ENCODE data around the gene SMIM7.

Gene SMIM7

GRCh38 chr19:16627928-16628182, 32.1 kb downstream of the SMIM7 start:
- H3K27ac ChIP-seq: peak overlapping the region; percentile 96
- peak; percentile 9; the same call in 1 of the 2 replicates for TF ChIP-seq CTCF (IDR thresholded peaks at IDR 0.05)
- TF ChIP-seq ZFX (IDR thresholded peaks at IDR 0.05; ENCODE audit: borderline replicate concordance): no peak

GRCh38 chr19:16627193-16627927, 32.6 kb downstream of the SMIM7 start:
- no peak for TF ChIP-seq ZFX (IDR thresholded peaks at IDR 0.05; ENCODE audit: borderline replicate concordance)
- no peak for TF ChIP-seq CTCF (IDR thresholded peaks at IDR 0.05)
- H3K27ac ChIP-seq: peak overlapping the region; percentile 96

- peak overlapping the region; percentile 96 for H3K27ac ChIP-seq
- no peak for TF ChIP-seq ZFX (IDR thresholded peaks at IDR 0.05; ENCODE audit: borderline replicate concordance)
- TF ChIP-seq CTCF (IDR thresholded peaks at IDR 0.05): no peak
Measured at GRCh38 chr19:16626796-16627192, 33.1 kb downstream of the SMIM7 start.

GRCh38 chr19:16625163-16625958, 34.6 kb downstream of the SMIM7 start:
- H3K27ac ChIP-seq: no peak overlapping the region
- no peak for TF ChIP-seq CTCF (IDR thresholded peaks at IDR 0.05)
- TF ChIP-seq ZFX (IDR thresholded peaks at IDR 0.05; ENCODE audit: borderline replicate concordance): no peak

- TF ChIP-seq CTCF (IDR thresholded peaks at IDR 0.05) (no peak), ZFX (IDR thresholded peaks at IDR 0.05; ENCODE audit: borderline replicate concordance) (no peak)
- no peak overlapping the region for H3K27ac ChIP-seq
Measured at GRCh38 chr19:16624236-16624635, 35.7 kb downstream of the SMIM7 start.

- TF ChIP-seq CTCF (IDR thresholded peaks at IDR 0.05) (no peak), ZFX (IDR thresholded peaks at IDR 0.05; ENCODE audit: borderline replicate concordance) (no peak)
- H3K27ac ChIP-seq: no peak overlapping the region
Measured at GRCh38 chr19:16623576-16623975, 36.4 kb downstream of the SMIM7 start.

- TF ChIP-seq ZFX (IDR thresholded peaks at IDR 0.05; ENCODE audit: borderline replicate concordance) (no peak), CTCF (IDR thresholded peaks at IDR 0.05) (no peak)
- no peak overlapping the region for H3K27ac ChIP-seq
Measured at GRCh38 chr19:16623066-16623465, 36.9 kb downstream of the SMIM7 start.

All from 22Rv1 (cell line).